ENCODE measurements around the gene FAM98B. TPM values are rescaled to one million over a fixed set of nuclear protein-coding genes. Genes with fewer than 3 reads are reported as not detected.

The FAM98B gene
- total and polyA plus RNA-seq, 10 of the 15 experiments (the other 5 are each of a cell fraction or from before 2014, with no cell fraction given) = 1.3 to 36.7 (median 10.9) TPM

DNA sequence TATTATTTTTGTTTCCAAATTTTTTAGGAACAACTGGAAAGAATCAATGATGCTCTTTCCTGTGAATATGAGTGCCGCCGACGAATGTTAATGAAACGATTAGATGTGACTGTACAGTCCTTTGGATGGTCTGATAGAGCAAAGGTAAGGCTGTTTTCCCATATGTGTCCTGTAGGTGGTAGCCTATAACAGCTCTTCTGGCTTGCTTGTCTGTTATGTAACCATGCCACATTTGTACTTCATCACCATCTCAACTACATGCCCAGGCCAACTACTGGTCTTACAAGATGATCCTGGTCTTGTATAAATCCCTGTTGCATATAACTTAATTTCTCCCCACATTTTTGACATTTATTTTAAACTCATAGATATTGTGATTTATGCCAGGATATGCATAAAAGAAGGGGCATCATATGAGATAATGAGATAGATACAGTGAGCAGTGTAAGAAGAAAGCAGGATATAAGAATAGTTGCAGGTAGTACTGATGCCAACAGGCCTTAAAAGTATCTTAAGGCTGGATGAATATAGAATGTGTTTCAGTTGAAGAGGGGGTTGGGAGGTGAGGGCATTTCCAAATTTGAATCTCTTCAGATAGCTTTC lies 20.3 kb downstream of the FAM98B start (continued):
- TF ChIP-seq, protein P1, sequence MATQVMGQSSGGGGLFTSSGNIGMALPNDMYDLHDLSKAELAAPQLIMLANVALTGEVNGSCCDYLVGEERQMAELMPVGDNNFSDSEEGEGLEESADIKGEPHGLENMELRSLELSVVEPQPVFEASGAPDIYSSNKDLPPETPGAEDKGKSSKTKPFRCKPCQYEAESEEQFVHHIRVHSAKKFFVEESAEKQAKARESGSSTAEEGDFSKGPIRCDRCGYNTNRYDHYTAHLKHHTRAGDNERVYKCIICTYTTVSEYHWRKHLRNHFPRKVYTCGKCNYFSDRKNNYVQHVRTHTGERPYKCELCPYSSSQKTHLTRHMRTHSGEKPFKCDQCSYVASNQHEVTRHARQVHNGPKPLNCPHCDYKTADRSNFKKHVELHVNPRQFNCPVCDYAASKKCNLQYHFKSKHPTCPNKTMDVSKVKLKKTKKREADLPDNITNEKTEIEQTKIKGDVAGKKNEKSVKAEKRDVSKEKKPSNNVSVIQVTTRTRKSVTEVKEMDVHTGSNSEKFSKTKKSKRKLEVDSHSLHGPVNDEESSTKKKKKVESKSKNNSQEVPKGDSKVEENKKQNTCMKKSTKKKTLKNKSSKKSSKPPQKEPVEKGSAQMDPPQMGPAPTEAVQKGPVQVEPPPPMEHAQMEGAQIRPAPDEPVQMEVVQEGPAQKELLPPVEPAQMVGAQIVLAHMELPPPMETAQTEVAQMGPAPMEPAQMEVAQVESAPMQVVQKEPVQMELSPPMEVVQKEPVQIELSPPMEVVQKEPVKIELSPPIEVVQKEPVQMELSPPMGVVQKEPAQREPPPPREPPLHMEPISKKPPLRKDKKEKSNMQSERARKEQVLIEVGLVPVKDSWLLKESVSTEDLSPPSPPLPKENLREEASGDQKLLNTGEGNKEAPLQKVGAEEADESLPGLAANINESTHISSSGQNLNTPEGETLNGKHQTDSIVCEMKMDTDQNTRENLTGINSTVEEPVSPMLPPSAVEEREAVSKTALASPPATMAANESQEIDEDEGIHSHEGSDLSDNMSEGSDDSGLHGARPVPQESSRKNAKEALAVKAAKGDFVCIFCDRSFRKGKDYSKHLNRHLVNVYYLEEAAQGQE (IDR thresholded peaks at IDR 0.05; ENCODE audit: low read depth, low read length) = no peak
- no peak for TF ChIP-seq HDGF (IDR thresholded peaks at IDR 0.05)
- no peak for TF ChIP-seq ZBED1 (IDR thresholded peaks at IDR 0.05; ENCODE audit: borderline replicate concordance)
- TF ChIP-seq, protein P2, sequence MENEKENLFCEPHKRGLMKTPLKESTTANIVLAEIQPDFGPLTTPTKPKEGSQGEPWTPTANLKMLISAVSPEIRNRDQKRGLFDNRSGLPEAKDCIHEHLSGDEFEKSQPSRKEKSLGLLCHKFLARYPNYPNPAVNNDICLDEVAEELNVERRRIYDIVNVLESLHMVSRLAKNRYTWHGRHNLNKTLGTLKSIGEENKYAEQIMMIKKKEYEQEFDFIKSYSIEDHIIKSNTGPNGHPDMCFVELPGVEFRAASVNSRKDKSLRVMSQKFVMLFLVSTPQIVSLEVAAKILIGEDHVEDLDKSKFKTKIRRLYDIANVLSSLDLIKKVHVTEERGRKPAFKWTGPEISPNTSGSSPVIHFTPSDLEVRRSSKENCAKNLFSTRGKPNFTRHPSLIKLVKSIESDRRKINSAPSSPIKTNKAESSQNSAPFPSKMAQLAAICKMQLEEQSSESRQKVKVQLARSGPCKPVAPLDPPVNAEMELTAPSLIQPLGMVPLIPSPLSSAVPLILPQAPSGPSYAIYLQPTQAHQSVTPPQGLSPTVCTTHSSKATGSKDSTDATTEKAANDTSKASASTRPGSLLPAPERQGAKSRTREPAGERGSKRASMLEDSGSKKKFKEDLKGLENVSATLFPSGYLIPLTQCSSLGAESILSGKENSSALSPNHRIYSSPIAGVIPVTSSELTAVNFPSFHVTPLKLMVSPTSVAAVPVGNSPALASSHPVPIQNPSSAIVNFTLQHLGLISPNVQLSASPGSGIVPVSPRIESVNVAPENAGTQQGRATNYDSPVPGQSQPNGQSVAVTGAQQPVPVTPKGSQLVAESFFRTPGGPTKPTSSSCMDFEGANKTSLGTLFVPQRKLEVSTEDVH (IDR thresholded peaks at IDR 0.05; ENCODE audit: low read depth, partially characterized antibody) = no peak
- TF ChIP-seq BRCA1 (IDR thresholded peaks at IDR 0.05; ENCODE audit: low read depth, low read length) = no peak
- TF ChIP-seq KDM1A (IDR thresholded peaks at IDR 0.05; ENCODE audit: borderline replicate concordance) = no peak
- no peak for TF ChIP-seq SRF (IDR thresholded peaks at IDR 0.05; ENCODE audit: low read depth in 2 of 2, low read length in 2 of 2)
- TF ChIP-seq BMI1 (IDR thresholded peaks at IDR 0.05; ENCODE audit: borderline replicate concordance) = no peak
- TF ChIP-seq, protein P3, sequence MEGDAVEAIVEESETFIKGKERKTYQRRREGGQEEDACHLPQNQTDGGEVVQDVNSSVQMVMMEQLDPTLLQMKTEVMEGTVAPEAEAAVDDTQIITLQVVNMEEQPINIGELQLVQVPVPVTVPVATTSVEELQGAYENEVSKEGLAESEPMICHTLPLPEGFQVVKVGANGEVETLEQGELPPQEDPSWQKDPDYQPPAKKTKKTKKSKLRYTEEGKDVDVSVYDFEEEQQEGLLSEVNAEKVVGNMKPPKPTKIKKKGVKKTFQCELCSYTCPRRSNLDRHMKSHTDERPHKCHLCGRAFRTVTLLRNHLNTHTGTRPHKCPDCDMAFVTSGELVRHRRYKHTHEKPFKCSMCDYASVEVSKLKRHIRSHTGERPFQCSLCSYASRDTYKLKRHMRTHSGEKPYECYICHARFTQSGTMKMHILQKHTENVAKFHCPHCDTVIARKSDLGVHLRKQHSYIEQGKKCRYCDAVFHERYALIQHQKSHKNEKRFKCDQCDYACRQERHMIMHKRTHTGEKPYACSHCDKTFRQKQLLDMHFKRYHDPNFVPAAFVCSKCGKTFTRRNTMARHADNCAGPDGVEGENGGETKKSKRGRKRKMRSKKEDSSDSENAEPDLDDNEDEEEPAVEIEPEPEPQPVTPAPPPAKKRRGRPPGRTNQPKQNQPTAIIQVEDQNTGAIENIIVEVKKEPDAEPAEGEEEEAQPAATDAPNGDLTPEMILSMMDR (IDR thresholded peaks at IDR 0.05 in 2 of 3, conservative IDR thresholded peaks at IDR 0.05 in 1 of 3; ENCODE audit: control insufficient read depth in 2 of 3, extremely low read depth in 1 of 3, insufficient read depth in 1 of 3, low read depth in 3 of 3, low read length in 3 of 3) = peak; percentile 67 to 92 (median 74); a peak in 5 of 6 replicates
- TF ChIP-seq PKNOX1 (IDR thresholded peaks at IDR 0.05) = 0 out of 2 replicates have a peak, but pooled peaks have one; percentile 24
- TF ChIP-seq CREM (IDR thresholded peaks at IDR 0.05; ENCODE audit: low read depth) = no peak
- TF ChIP-seq E2F4 (IDR thresholded peaks at IDR 0.05; ENCODE audit: low read depth, low read length) = no peak
- TF ChIP-seq, protein P4, sequence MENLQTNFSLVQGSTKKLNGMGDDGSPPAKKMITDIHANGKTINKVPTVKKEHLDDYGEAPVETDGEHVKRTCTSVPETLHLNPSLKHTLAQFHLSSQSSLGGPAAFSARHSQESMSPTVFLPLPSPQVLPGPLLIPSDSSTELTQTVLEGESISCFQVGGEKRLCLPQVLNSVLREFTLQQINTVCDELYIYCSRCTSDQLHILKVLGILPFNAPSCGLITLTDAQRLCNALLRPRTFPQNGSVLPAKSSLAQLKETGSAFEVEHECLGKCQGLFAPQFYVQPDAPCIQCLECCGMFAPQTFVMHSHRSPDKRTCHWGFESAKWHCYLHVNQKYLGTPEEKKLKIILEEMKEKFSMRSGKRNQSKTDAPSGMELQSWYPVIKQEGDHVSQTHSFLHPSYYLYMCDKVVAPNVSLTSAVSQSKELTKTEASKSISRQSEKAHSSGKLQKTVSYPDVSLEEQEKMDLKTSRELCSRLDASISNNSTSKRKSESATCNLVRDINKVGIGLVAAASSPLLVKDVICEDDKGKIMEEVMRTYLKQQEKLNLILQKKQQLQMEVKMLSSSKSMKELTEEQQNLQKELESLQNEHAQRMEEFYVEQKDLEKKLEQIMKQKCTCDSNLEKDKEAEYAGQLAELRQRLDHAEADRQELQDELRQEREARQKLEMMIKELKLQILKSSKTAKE (IDR thresholded peaks at IDR 0.05; ENCODE audit: low read depth, poor library complexity, severe bottlenecking) = peak; percentile 32
- no peak for TF ChIP-seq MYC (IDR thresholded peaks at IDR 0.05; ENCODE audit: insufficient read depth, insufficient read length, insufficient replicate concordance, low read length, severe bottlenecking)
- no peak for TF ChIP-seq SMAD5 (IDR thresholded peaks at IDR 0.05; ENCODE audit: low read depth)
- no peak for TF ChIP-seq ZNF217 (IDR thresholded peaks at IDR 0.05)

Data from GM12878 (cell line).